Measurements from ENCODE around the gene SPEF1.

GRCh38 chr20:3749087-3749688 lies 32.1 kb downstream of the SPEF1 start:
- TF ChIP-seq, protein P1, sequence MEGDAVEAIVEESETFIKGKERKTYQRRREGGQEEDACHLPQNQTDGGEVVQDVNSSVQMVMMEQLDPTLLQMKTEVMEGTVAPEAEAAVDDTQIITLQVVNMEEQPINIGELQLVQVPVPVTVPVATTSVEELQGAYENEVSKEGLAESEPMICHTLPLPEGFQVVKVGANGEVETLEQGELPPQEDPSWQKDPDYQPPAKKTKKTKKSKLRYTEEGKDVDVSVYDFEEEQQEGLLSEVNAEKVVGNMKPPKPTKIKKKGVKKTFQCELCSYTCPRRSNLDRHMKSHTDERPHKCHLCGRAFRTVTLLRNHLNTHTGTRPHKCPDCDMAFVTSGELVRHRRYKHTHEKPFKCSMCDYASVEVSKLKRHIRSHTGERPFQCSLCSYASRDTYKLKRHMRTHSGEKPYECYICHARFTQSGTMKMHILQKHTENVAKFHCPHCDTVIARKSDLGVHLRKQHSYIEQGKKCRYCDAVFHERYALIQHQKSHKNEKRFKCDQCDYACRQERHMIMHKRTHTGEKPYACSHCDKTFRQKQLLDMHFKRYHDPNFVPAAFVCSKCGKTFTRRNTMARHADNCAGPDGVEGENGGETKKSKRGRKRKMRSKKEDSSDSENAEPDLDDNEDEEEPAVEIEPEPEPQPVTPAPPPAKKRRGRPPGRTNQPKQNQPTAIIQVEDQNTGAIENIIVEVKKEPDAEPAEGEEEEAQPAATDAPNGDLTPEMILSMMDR (conservative IDR thresholded peaks at IDR 0.05; ENCODE audit: low read depth, low read length) = no peak
- no peak for TF ChIP-seq BHLHE40 (IDR thresholded peaks at IDR 0.05; ENCODE audit: low read depth, low read length)
- no peak for TF ChIP-seq ELK1 (IDR thresholded peaks at IDR 0.05; ENCODE audit: borderline replicate concordance, low read depth, low read length)
- TF ChIP-seq CEBPB (IDR thresholded peaks at IDR 0.05; ENCODE audit: low read depth, low read length) = no peak
- TF ChIP-seq POLR2A (IDR thresholded peaks at IDR 0.05; ENCODE audit: low read depth, low read length) = no peak
- TF ChIP-seq FOS (IDR thresholded peaks at IDR 0.05; ENCODE audit: low read depth, low read length) = no peak
- TF ChIP-seq RFX5 (IDR thresholded peaks at IDR 0.05; ENCODE audit: low read depth, low read length) = no peak

All from IMR-90 (cell line).